IMR-90 (cell line): ENCODE measurements around the gene PLXNC1. TPM values are rescaled to one million over a fixed set of nuclear protein-coding genes. Genes with fewer than 3 reads are reported as not detected.

ENCODE experiments used
- ATAC-seq: fragments of 200-7000 bp; cut with Tn5 transposase; 2 replicates; pipeline ENCODE4 v1.9.1; 2020; ENCODE audit warnings: low read depth, mild to moderate bottlenecking, moderate library complexity
- BruUV-seq: library from RNA; stranded (reverse); fragments of 400-500 nt; replicated peaks from 2 replicates; lab custom pipeline; 2021; lab: Mats Ljungman, UMichigan
- CTCF ChIA-PET: fragments of 300-600 bp; formaldehyde crosslinking; extraction: SDS; loops from one replicate; lab custom pipeline; 2021; ENCODE audit warnings: antibody characterized with exemption; lab: Yijun Ruan, JAX
- POLR2A ChIA-PET: fragments of 300-600 bp; sonication (Branson Sonifier 250); formaldehyde crosslinking; loops from one replicate; lab custom pipeline; 2022; ENCODE audit warnings: antibody characterized with exemption; ENCODE audit not compliant: unreplicated experiment; lab: Charles Lee
- DNase-seq: peaks from one replicate; pipeline ENCODE4 v3.0.0; 2013
- H2AFZ ChIP-seq: replicated peaks from 2 replicates; pipeline ENCODE3; 2013; ENCODE audit warnings: low read length, mild to moderate bottlenecking; ENCODE audit not compliant: poor library complexity
- H2AK5ac ChIP-seq: 2 replicates; pipeline ENCODE4 v1.6.1; 2013; ENCODE audit warnings: low read depth, low read length, inconsistent platforms
- H2AK9ac ChIP-seq: replicated peaks from 2 replicates; pipeline ENCODE3; 2013; ENCODE audit warnings: mild to moderate bottlenecking, low read depth, low read length, moderate library complexity; ENCODE audit not compliant: poor library complexity
- H2BK120ac ChIP-seq: 2 replicates; pipeline ENCODE4 v1.6.1; 2013; ENCODE audit warnings: low read depth, low read length, inconsistent platforms
- H2BK15ac ChIP-seq: 3 replicates; pipeline ENCODE4 v1.6.1; 2013; ENCODE audit warnings: low read depth, low read length, inconsistent platforms
- H2BK20ac ChIP-seq: 2 replicates; pipeline ENCODE4 v1.6.1; 2013; ENCODE audit warnings: low read depth, mild to moderate bottlenecking, inconsistent platforms, low read length, moderate library complexity
- H2BK5ac ChIP-seq: 2 replicates; pipeline ENCODE4 v1.6.1; 2013; ENCODE audit warnings: mild to moderate bottlenecking, low read depth, low read length, inconsistent platforms; ENCODE audit not compliant: poor library complexity, severe bottlenecking
- H3K14ac ChIP-seq: replicated peaks from 2 replicates; pipeline ENCODE4 v1.6.1; 2013; ENCODE audit warnings: low read depth, low read length, inconsistent platforms
- H3K18ac ChIP-seq: 2 replicates; pipeline ENCODE4 v1.6.1; 2013; ENCODE audit warnings: low read depth, low read length, control low read depth
- H3K23ac ChIP-seq: 2 replicates; pipeline ENCODE4 v1.6.1; 2013; ENCODE audit warnings: low read depth, low read length, inconsistent platforms
- H3K27ac ChIP-seq: 2 replicates; pipeline ENCODE4 v1.5.1; 2013; ENCODE audit warnings: mild to moderate bottlenecking, control low read depth, low read length; ENCODE audit not compliant: insufficient read depth
- H3K27me3 ChIP-seq: 2 replicates; pipeline ENCODE4 v1.6.1; 2013; ENCODE audit warnings: low read length; ENCODE audit not compliant: control insufficient read depth, insufficient read depth
- H3K36me3 ChIP-seq: 2 replicates; pipeline ENCODE4 v1.6.1; 2013; ENCODE audit warnings: low read length, mixed read lengths; ENCODE audit not compliant: control insufficient read depth, insufficient read depth
- H3K4ac ChIP-seq: 2 replicates; pipeline ENCODE4 v1.6.1; 2013; ENCODE audit warnings: low read depth, low read length, inconsistent platforms
- H3K4me1 ChIP-seq: 2 replicates; pipeline ENCODE4 v1.6.1; 2013; ENCODE audit warnings: low read length, mixed read lengths; ENCODE audit not compliant: control insufficient read depth, insufficient read depth
- H3K4me2 ChIP-seq: 2 replicates; pipeline ENCODE4 v1.6.1; 2013; ENCODE audit warnings: low read depth, mild to moderate bottlenecking, control low read depth, low read length, moderate library complexity
- H3K4me3 ChIP-seq: 2 replicates; pipeline ENCODE4 v1.5.1; 2013; ENCODE audit warnings: low read depth, mild to moderate bottlenecking, control low read depth, low read length, moderate library complexity; ENCODE audit not compliant: insufficient read depth
- H3K56ac ChIP-seq: 2 replicates; pipeline ENCODE4 v1.6.1; 2013; ENCODE audit warnings: low read length, inconsistent platforms; ENCODE audit not compliant: insufficient read depth; ENCODE audit errors: extremely low read depth
- H3K79me1 ChIP-seq, 2 experiments: 2 replicates each; pipeline ENCODE4 v1.6.1; 2013; ENCODE audit warnings: low read length in 2 of 2, inconsistent platforms in 1 of 2, low read depth in 1 of 2
- H3K9ac ChIP-seq: 2 replicates; pipeline ENCODE4 v1.6.1; 2013; ENCODE audit warnings: low read depth, low read length, control low read depth
- H3K9me1 ChIP-seq: 2 replicates; pipeline ENCODE4 v1.6.1; 2013; ENCODE audit warnings: low read length, inconsistent platforms; ENCODE audit not compliant: insufficient read depth
- H3K9me3 ChIP-seq: 2 replicates; pipeline ENCODE4 v1.6.1; 2013; ENCODE audit warnings: low read length; ENCODE audit not compliant: control insufficient read depth, insufficient read depth
- H4K20me1 ChIP-seq: 2 replicates; pipeline ENCODE4 v1.6.1; 2013; ENCODE audit warnings: low read length, inconsistent platforms; ENCODE audit not compliant: insufficient read depth
- H4K5ac ChIP-seq: 2 replicates; pipeline ENCODE4 v1.6.1; 2013; ENCODE audit warnings: mild to moderate bottlenecking, low read depth, low read length, control low read depth
- H4K8ac ChIP-seq, 2 experiments: 2 replicates each; pipeline ENCODE4 v1.6.1; 2013; ENCODE audit warnings: low read depth in 2 of 2, low read length in 2 of 2, control low read depth in 1 of 2, inconsistent platforms in 1 of 2
- H4K91ac ChIP-seq: 2 replicates; pipeline ENCODE4 v1.6.1; 2013; ENCODE audit warnings: low read depth, low read length, inconsistent platforms; ENCODE audit not compliant: insufficient read depth
- CEBPB ChIP-seq: IDR thresholded peaks from 2 replicates; pipeline ENCODE4 v1.6.1; 2012; ENCODE audit warnings: low read depth, low read length, improper control_type of control experiment
- ELK1 ChIP-seq: fragments of 150-350 bp; IDR thresholded peaks from 2 replicates; pipeline ENCODE4 v1.6.1; 2016; ENCODE audit warnings: low read depth, mild to moderate bottlenecking, low read length, moderate library complexity, borderline replicate concordance
- MAFK ChIP-seq: IDR thresholded peaks from 2 replicates; pipeline ENCODE4 v1.6.1; 2012; ENCODE audit warnings: low read depth, low read length, improper control_type of control experiment
- RAD21 ChIP-seq: IDR thresholded peaks from 2 replicates; pipeline ENCODE4 v1.6.1; 2012; ENCODE audit warnings: low read length, improper control_type of control experiment
- SMC3 ChIP-seq: fragments of 150-350 bp; IDR thresholded peaks from 2 replicates; pipeline ENCODE4 v1.6.1; 2016; ENCODE audit warnings: low read depth, mild to moderate bottlenecking, antibody characterized with exemption, low read length, moderate library complexity
- WGBS, 2 experiments: methylation state at CpG; one replicate each; pipeline versions ENCODE4 v1.1.5 to v1.1.7; 2013; ENCODE audit warnings: missing lambda C conversion rate in 2 of 2; ENCODE audit not compliant: insufficient read length in 1 of 2; ENCODE audit errors: extremely low coverage in 2 of 2; 5-methylcytosine and 5-hydroxymethylcytosine counted together
- dilution Hi-C: fragments of 300-500 bp; cut with HindIII; formaldehyde crosslinking; loops from one replicate; pipeline ENCODE4 v1.14.3; 2018; ENCODE audit warnings: low sequenced_read_pairs; ENCODE audit not compliant: unreplicated experiment
- in situ Hi-C: fragments of 300-500 bp; cut with MboI; formaldehyde crosslinking; loops from 3 replicates; pipeline ENCODE4 v1.14.3; 2019; ENCODE audit warnings: low sequenced_read_pairs, inconsistent platforms, mixed read lengths
- intact Hi-C: fragments of 100-400 bp; cut with micrococcal nuclease; formaldehyde crosslinking; loops from 2 replicates; pipeline ENCODE4 v1.10.0; 2022
- polyA plus RNA-seq, 3 experiments: library from polyadenylated mRNA; depleted of rRNA; stranded (reverse); fragments of >200 nt; gene quantifications; 2 replicates each; pipeline ENCODE4 v1.2.3, GENCODE V29; 2012; ENCODE audit warnings: low replicate concordance in 1 of 3
- total RNA-seq: library from RNA; depleted of rRNA; stranded (reverse); fragments of >200 nt; gene quantifications from 2 replicates; pipeline ENCODE4 v1.2.3, GENCODE V29; 2012

Gene PLXNC1
- total and polyA plus RNA-seq, 2 of the 4 experiments (the other 2 are of a cell fraction), result 1.0 to 1.6 TPM

GRCh38 chr12:94244165-94245133, 96.1 kb downstream of the PLXNC1 start:
- no peak overlapping the region for H2AFZ ChIP-seq
- no peaks in the 10 kb centered on the region; the same call in 1 of the 2 replicates for H3K4me1 ChIP-seq
- no peak overlapping the region for H3K23ac ChIP-seq
- no peaks in the 10 kb centered on the region for H3K9me3 ChIP-seq
- ChIA-PET POLR2A (no interaction called here), CTCF (no interaction called here)
- H3K18ac ChIP-seq, result no peak overlapping the region
- dilution Hi-C loops, result no loop called here
- no peak overlapping the region for H4K91ac ChIP-seq
- no peaks in the 10 kb centered on the region for H3K36me3 ChIP-seq
- no peak overlapping the region for H4K8ac ChIP-seq
- H3K56ac ChIP-seq, result no peak overlapping the region
- H3K9me1 ChIP-seq, result no peaks in the 10 kb centered on the region
- DNase-seq, result no peak
- no peaks in the 10 kb centered on the region for H3K79me1 ChIP-seq
- TF ChIP-seq MAFK, result no peak
- no peak for TF ChIP-seq SMC3
- TF ChIP-seq RAD21, result no peak
- no peak for TF ChIP-seq CEBPB
- TF ChIP-seq ELK1, result no peak
- H3K14ac ChIP-seq, result no peak overlapping the region
- no peak overlapping the region for H2AK9ac ChIP-seq
- H2BK120ac ChIP-seq, result no peak overlapping the region
- H3K27me3 ChIP-seq, result peaks cover 28% of the 10 kb centered on the region
- no peak overlapping the region for H3K4me3 ChIP-seq
- H3K4ac ChIP-seq, result no peak overlapping the region
- no peak overlapping the region for H3K4me2 ChIP-seq
- H3K9ac ChIP-seq, result no peak overlapping the region
- H2BK20ac ChIP-seq, result no peak overlapping the region
- 79% methylated on average over 4 of the region's 11 CpGs; no CpG with 5 or more reads in 1 of the 2 experiments for WGBS, 2 experiments
- H4K20me1 ChIP-seq, result no peaks in the 10 kb centered on the region
- no peak overlapping the region for H3K27ac ChIP-seq
- in situ Hi-C loops, result no loop called here
- H2BK15ac ChIP-seq, result no peak overlapping the region
- no peak overlapping the region for H2AK5ac ChIP-seq
- BruUV-seq, result no TSS peak
- no peak overlapping the region for H2BK5ac ChIP-seq
- no peak for ATAC-seq
- H4K5ac ChIP-seq, result no peak overlapping the region
- intact Hi-C loops, result no loop called here
